Measurements from ENCODE around the gene ARVCF. TPM values are rescaled to one million over a fixed set of nuclear protein-coding genes. Genes with fewer than 3 reads are reported as not detected.

Gene ARVCF
- total and polyA plus RNA-seq, 2 of the 8 experiments (the other 6 are each of a cell fraction or from before 2014, with no cell fraction given), result 31.0 to 43.2 TPM

DNA sequence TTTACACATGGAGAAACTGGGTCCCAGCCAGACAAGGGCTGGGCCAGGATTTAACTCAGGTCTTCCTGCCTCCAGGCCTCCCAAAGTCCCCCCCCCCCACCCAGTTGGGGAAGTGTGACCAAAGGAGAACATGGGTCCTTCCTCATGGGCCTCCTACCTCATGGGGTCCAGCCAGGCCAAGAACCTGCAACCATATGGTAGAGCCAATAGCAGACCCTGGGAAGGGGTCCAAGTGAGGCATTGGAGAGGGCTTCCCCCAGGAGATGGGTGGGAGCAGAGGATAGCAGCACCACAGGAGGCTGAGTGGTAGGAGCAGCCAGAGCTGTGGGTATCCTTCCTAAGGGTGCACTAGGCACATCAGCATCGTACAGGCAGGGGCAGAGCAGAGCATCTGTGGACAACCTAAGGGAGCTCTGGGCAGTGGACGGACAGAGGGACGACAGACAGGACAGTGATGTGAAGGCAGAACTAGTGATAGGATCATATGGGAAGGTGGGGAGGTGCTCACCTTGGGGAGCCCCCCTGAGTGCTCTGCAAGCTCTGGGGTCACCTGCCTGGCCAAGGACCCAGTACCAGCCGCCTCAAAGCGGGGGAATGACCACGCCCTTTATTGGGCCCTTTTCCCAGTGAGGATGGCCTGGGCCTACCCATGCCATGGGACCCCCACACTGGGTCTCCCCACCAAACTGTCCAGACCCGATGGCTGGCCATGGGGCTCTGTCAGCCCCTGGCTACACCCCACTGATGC lies 4.5 kb downstream of the ARVCF start (continued):
- TF ChIP-seq, protein P1, sequence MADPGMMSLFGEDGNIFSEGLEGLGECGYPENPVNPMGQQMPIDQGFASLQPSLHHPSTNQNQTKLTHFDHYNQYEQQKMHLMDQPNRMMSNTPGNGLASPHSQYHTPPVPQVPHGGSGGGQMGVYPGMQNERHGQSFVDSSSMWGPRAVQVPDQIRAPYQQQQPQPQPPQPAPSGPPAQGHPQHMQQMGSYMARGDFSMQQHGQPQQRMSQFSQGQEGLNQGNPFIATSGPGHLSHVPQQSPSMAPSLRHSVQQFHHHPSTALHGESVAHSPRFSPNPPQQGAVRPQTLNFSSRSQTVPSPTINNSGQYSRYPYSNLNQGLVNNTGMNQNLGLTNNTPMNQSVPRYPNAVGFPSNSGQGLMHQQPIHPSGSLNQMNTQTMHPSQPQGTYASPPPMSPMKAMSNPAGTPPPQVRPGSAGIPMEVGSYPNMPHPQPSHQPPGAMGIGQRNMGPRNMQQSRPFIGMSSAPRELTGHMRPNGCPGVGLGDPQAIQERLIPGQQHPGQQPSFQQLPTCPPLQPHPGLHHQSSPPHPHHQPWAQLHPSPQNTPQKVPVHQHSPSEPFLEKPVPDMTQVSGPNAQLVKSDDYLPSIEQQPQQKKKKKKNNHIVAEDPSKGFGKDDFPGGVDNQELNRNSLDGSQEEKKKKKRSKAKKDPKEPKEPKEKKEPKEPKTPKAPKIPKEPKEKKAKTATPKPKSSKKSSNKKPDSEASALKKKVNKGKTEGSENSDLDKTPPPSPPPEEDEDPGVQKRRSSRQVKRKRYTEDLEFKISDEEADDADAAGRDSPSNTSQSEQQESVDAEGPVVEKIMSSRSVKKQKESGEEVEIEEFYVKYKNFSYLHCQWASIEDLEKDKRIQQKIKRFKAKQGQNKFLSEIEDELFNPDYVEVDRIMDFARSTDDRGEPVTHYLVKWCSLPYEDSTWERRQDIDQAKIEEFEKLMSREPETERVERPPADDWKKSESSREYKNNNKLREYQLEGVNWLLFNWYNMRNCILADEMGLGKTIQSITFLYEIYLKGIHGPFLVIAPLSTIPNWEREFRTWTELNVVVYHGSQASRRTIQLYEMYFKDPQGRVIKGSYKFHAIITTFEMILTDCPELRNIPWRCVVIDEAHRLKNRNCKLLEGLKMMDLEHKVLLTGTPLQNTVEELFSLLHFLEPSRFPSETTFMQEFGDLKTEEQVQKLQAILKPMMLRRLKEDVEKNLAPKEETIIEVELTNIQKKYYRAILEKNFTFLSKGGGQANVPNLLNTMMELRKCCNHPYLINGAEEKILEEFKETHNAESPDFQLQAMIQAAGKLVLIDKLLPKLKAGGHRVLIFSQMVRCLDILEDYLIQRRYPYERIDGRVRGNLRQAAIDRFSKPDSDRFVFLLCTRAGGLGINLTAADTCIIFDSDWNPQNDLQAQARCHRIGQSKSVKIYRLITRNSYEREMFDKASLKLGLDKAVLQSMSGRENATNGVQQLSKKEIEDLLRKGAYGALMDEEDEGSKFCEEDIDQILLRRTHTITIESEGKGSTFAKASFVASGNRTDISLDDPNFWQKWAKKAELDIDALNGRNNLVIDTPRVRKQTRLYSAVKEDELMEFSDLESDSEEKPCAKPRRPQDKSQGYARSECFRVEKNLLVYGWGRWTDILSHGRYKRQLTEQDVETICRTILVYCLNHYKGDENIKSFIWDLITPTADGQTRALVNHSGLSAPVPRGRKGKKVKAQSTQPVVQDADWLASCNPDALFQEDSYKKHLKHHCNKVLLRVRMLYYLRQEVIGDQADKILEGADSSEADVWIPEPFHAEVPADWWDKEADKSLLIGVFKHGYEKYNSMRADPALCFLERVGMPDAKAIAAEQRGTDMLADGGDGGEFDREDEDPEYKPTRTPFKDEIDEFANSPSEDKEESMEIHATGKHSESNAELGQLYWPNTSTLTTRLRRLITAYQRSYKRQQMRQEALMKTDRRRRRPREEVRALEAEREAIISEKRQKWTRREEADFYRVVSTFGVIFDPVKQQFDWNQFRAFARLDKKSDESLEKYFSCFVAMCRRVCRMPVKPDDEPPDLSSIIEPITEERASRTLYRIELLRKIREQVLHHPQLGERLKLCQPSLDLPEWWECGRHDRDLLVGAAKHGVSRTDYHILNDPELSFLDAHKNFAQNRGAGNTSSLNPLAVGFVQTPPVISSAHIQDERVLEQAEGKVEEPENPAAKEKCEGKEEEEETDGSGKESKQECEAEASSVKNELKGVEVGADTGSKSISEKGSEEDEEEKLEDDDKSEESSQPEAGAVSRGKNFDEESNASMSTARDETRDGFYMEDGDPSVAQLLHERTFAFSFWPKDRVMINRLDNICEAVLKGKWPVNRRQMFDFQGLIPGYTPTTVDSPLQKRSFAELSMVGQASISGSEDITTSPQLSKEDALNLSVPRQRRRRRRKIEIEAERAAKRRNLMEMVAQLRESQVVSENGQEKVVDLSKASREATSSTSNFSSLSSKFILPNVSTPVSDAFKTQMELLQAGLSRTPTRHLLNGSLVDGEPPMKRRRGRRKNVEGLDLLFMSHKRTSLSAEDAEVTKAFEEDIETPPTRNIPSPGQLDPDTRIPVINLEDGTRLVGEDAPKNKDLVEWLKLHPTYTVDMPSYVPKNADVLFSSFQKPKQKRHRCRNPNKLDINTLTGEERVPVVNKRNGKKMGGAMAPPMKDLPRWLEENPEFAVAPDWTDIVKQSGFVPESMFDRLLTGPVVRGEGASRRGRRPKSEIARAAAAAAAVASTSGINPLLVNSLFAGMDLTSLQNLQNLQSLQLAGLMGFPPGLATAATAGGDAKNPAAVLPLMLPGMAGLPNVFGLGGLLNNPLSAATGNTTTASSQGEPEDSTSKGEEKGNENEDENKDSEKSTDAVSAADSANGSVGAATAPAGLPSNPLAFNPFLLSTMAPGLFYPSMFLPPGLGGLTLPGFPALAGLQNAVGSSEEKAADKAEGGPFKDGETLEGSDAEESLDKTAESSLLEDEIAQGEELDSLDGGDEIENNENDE (IDR thresholded peaks at IDR 0.05; ENCODE audit: insufficient replicate concordance, low read length), result no peak
- TF ChIP-seq TCF12 (IDR thresholded peaks at IDR 0.05; ENCODE audit: low read depth, low read length), result no peak
- no peak for TF ChIP-seq POLR2AphosphoS5 (IDR thresholded peaks at IDR 0.05; ENCODE audit: low read depth, low read length)
- no peak for TF ChIP-seq SIN3A (conservative IDR thresholded peaks at IDR 0.05 in 1 of 2, IDR thresholded peaks at IDR 0.05 in 1 of 2; ENCODE audit: low read depth in 1 of 2, low read length in 2 of 2)
- TF ChIP-seq, protein P2, sequence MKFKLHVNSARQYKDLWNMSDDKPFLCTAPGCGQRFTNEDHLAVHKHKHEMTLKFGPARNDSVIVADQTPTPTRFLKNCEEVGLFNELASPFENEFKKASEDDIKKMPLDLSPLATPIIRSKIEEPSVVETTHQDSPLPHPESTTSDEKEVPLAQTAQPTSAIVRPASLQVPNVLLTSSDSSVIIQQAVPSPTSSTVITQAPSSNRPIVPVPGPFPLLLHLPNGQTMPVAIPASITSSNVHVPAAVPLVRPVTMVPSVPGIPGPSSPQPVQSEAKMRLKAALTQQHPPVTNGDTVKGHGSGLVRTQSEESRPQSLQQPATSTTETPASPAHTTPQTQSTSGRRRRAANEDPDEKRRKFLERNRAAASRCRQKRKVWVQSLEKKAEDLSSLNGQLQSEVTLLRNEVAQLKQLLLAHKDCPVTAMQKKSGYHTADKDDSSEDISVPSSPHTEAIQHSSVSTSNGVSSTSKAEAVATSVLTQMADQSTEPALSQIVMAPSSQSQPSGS (IDR thresholded peaks at IDR 0.05; ENCODE audit: low read length), result no peak
- TF ChIP-seq CHD1 (IDR thresholded peaks at IDR 0.05; ENCODE audit: low read depth, low read length), result no peak
- no peak for TF ChIP-seq POLR2A (IDR thresholded peaks at IDR 0.05; ENCODE audit: control extremely low read depth in 1 of 2, low read depth in 2 of 2, low read length in 2 of 2)
- TF ChIP-seq HDAC2 (IDR thresholded peaks at IDR 0.05; ENCODE audit: borderline replicate concordance in 1 of 2, low read depth in 2 of 2, low read length in 2 of 2), result no peak
